Liver (tissue), 3 donors: ENCODE measurements around the gene ME1.

ENCODE experiments used
- EGR1 ChIP-seq, 2 donors: IDR thresholded peaks; 2 replicates each; pipeline ENCODE4 v1.6.1; 2016 to 2018; ENCODE audit warnings: antibody characterized with exemption in 2 of 2, low read depth in 2 of 2
- GABPA ChIP-seq, 2 donors: IDR thresholded peaks in 1 of 2; conservative IDR thresholded peaks in 1 of 2; 2 replicates each; pipeline ENCODE4 v1.6.1; 2016; ENCODE audit warnings: antibody characterized with exemption in 2 of 2, mild to moderate bottlenecking in 1 of 2, moderate library complexity in 1 of 2
- TAF1 ChIP-seq: conservative IDR thresholded peaks from 2 replicates; pipeline ENCODE4 v1.6.1; 2016; ENCODE audit warnings: antibody characterized with exemption, mild to moderate bottlenecking
- YY1 ChIP-seq: IDR thresholded peaks from 2 replicates; pipeline ENCODE4 v1.6.1; 2016; ENCODE audit warnings: antibody characterized with exemption, mild to moderate bottlenecking
- TF ChIP-seq, protein P1 (sequence below): fragments of 150-350 bp; IDR thresholded peaks from 2 replicates; pipeline ENCODE4 v1.5.1; 2017; ENCODE audit warnings: improper control_type of control experiment, low read depth, low read length; ENCODE audit not compliant: missing input control
- donor health status: healthy.
- donor health status: healthy.

DNA sequence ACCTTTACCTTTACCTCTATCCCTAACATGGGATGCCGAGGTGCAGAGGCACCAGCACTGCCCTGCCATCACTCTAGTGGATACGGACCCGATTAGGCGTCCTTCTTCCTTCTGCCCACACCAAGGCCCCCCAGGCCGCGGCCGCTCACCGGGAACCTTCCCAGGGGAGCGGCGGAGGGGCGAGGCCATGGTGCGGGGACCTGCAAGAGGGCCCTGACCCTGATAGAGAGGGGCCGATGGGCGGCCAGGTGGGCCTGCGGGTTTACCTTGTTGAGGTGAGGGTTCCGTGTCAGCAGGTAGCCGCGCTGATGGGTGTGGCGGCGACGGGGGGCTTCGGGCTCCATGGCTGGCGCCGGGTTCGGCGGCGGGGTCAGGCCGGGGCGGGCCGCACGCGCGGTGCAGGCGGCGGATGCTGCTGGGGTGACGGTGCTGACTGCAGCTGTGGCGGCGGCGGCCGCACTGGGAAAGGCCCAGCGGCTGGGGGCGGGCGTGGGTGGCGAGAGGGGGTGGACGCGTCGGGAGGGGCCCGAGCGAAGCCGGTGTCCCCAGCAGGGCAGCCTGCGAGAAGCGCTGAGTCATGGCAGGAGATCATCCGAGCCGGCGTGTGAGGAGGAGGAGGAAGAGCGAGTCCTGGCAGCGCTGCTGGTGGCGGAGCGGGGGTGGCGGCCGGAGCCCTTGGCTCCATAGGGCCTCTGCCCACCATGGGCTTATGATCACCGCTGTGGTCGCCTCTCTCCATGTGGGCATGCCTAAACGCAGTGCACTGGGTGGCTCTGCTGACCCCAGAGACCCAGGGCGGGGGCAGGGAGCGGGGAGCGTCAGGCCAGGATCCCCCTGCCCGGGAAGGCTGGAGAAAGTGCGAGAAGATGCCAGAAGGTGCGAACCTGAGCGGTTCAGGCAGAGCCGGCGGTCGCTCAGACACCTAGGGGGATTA is at the start of gene ME1:
- TF ChIP-seq GABPA (IDR thresholded peaks at IDR 0.05 in 1 of 2, conservative IDR thresholded peaks at IDR 0.05 in 1 of 2) (no peak), TAF1 (no peak), EGR1 (IDR thresholded peaks at IDR 0.05; ENCODE audit: low read depth in 2 of 2) (peak in 1 of 2 donors; percentile 87), YY1 (no peak)
- TF ChIP-seq, protein P1, sequence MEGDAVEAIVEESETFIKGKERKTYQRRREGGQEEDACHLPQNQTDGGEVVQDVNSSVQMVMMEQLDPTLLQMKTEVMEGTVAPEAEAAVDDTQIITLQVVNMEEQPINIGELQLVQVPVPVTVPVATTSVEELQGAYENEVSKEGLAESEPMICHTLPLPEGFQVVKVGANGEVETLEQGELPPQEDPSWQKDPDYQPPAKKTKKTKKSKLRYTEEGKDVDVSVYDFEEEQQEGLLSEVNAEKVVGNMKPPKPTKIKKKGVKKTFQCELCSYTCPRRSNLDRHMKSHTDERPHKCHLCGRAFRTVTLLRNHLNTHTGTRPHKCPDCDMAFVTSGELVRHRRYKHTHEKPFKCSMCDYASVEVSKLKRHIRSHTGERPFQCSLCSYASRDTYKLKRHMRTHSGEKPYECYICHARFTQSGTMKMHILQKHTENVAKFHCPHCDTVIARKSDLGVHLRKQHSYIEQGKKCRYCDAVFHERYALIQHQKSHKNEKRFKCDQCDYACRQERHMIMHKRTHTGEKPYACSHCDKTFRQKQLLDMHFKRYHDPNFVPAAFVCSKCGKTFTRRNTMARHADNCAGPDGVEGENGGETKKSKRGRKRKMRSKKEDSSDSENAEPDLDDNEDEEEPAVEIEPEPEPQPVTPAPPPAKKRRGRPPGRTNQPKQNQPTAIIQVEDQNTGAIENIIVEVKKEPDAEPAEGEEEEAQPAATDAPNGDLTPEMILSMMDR = no peak
